ENCODE results near the gene PIK3R6. TPM values are rescaled to one million over a fixed set of nuclear protein-coding genes. Genes with fewer than 3 reads are reported as not detected.

Gene PIK3R6
- not detected in 2 replicates for total RNA-seq

GRCh38 chr17:8867361-8867981, at the start of gene PIK3R6:
PIK3R6 (minus strand) TSS chr17:8867674; CDS start chr17:8849794, 17,880 bp downstream.

GRCh38 chr17:8798846-8799569, 68.5 kb downstream of the PIK3R6 start, which contains the start of gene MFSD6L:
MFSD6L (minus strand) TSS chr17:8799365; CDS start chr17:8799120, 245 bp downstream.

GRCh38 chr17:8758137-8758596, 109.3 kb downstream of the PIK3R6 start, which contains the start of gene SPDYE4:
SPDYE4 (minus strand) TSS chr17:8758546; CDS start chr17:8758382, 164 bp downstream.

Other genes starting within 250 kb of the PIK3R6 start
- gene MYH10, start 236.9 kb downstream of the PIK3R6 start, total RNA-seq: 110 and 121 TPM in 2 replicates
- gene CCDC42, start 122.8 kb downstream of the PIK3R6 start, total RNA-seq: 0.17 TPM in 1 of 2 replicates, not detected in the other
- not detected in 2 replicates for gene SPDYE4, start 109.1 kb downstream of the PIK3R6 start, total RNA-seq
- gene MFSD6L, start 68.3 kb downstream of the PIK3R6 start, total RNA-seq: not detected in 2 replicates
- not detected in 2 replicates for gene PIK3R5, start 98.0 kb upstream of the PIK3R6 start, total RNA-seq
- gene NTN1, start 153.8 kb upstream of the PIK3R6 start, total RNA-seq: 0.44 and 3.0 TPM in 2 replicates